ENCODE results near the gene ALG2.

DNA sequence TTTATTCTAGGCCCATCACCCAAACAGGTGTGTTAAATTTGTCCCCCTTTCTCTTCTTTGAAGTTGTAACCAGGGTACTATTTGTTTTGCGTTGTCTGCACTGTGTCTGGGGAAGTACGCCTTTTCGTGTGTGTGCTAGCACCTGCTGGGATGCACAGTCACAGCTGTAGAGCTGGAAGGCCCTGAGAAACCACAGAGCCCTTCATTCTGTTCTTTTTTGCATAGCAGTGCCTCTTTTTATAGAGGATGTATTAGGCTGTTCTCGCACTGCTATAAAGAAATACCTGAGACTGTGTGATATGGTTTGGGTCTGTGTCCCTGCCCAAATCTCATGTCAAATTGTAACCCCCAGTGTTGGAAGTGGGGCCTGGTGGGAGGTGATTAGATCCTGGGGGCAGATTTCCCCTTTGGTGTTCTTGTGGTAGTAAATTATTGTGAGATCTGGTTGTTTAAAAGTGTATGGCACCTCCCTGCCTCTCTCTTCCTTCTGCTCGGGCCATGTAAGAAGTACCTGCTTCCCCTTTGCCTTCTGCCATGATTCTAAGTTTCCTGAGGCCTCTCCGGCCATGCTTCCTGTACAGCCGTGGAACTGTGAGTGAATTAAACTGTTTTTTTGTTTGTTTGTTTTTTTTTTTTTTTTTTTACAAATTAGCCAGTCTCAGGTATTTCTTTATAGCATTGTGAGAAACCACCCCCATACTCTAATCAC, 14.3 kb upstream of the ALG2 start:
- TF ChIP-seq, protein P1, sequence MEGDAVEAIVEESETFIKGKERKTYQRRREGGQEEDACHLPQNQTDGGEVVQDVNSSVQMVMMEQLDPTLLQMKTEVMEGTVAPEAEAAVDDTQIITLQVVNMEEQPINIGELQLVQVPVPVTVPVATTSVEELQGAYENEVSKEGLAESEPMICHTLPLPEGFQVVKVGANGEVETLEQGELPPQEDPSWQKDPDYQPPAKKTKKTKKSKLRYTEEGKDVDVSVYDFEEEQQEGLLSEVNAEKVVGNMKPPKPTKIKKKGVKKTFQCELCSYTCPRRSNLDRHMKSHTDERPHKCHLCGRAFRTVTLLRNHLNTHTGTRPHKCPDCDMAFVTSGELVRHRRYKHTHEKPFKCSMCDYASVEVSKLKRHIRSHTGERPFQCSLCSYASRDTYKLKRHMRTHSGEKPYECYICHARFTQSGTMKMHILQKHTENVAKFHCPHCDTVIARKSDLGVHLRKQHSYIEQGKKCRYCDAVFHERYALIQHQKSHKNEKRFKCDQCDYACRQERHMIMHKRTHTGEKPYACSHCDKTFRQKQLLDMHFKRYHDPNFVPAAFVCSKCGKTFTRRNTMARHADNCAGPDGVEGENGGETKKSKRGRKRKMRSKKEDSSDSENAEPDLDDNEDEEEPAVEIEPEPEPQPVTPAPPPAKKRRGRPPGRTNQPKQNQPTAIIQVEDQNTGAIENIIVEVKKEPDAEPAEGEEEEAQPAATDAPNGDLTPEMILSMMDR (IDR thresholded peaks at IDR 0.05): no peak
- TF ChIP-seq EP300 (IDR thresholded peaks at IDR 0.05) (no peak), POLR2A (IDR thresholded peaks at IDR 0.05) (no peak)

All from gastroesophageal sphincter (tissue), 3 donors.